Myocyte (in vitro differentiated cells): ENCODE results near the gene JAK3. TPM values are rescaled to one million over a fixed set of nuclear protein-coding genes. Genes with fewer than 3 reads are reported as not detected.
"Not testable (repeated sequence)": the region's sequence is repeated elsewhere in the genome, so short reads cannot be mapped to it uniquely, and the experiment has no call there.

Source experiments
- DNase-seq: peaks from one replicate; pipeline ENCODE4 v3.0.0-alpha.2; 2012; ENCODE audit warnings: low read depth
- total RNA-seq: library from RNA; depleted of rRNA; stranded (reverse); fragments of >200 nt; gene quantifications from 2 replicates; pipeline ENCODE4 v1.2.3, GENCODE V29; 2014

The JAK3 gene
- total RNA-seq, 1 donor from 2014 or later, result not detected

GRCh38 chr19:17807731-17808316, 40.0 kb downstream of the JAK3 start:
- no peak for DNase-seq

GRCh38 chr19:17806945-17807344, 40.8 kb downstream of the JAK3 start:
- no peak for DNase-seq

GRCh38 chr19:17805427-17805826, 42.4 kb downstream of the JAK3 start:
- DNase-seq, result no peak

GRCh38 chr19:17803264-17803896, 44.4 kb downstream of the JAK3 start:
- no peak for DNase-seq

GRCh38 chr19:17802137-17802858, 45.5 kb downstream of the JAK3 start:
- no peak for DNase-seq

GRCh38 chr19:17798599-17798998, 49.2 kb downstream of the JAK3 start:
- DNase-seq, result not testable (repeated sequence)

GRCh38 chr19:17797424-17798201, 50.2 kb downstream of the JAK3 start:
- no peak for DNase-seq

- no peak for DNase-seq
Observed at GRCh38 chr19:17796838-17797423, 50.9 kb downstream of the JAK3 start.

GRCh38 chr19:17796013-17796837, 51.6 kb downstream of the JAK3 start:
- no peak for DNase-seq

GRCh38 chr19:17795495-17795856, 52.3 kb downstream of the JAK3 start:
- no peak for DNase-seq

GRCh38 chr19:17794731-17795494, 52.9 kb downstream of the JAK3 start, which contains the start of gene B3GNT3:
Gene B3GNT3 (plus strand): TSS chr19:17795138. CDS start chr19:17807808, 12,670 bp downstream.
- DNase-seq, result no peak

GRCh38 chr19:17794412-17794730, 53.4 kb downstream of the JAK3 start:
- DNase-seq, result no peak

GRCh38 chr19:17790059-17790780, 57.6 kb downstream of the JAK3 start:
- no peak for DNase-seq

- no peak for DNase-seq
Observed at GRCh38 chr19:17788632-17789031, 59.1 kb downstream of the JAK3 start.

GRCh38 chr19:17787274-17787913, 60.4 kb downstream of the JAK3 start:
- no peak for DNase-seq

GRCh38 chr19:17784201-17785008, 63.4 kb downstream of the JAK3 start:
- peak; percentile 55 for DNase-seq

- not testable (repeated sequence) for DNase-seq
Observed at GRCh38 chr19:17783721-17784120, 64.1 kb downstream of the JAK3 start.

GRCh38 chr19:17780781-17781180, 67.0 kb downstream of the JAK3 start:
- no peak for DNase-seq
